HepG2 (cell line): ENCODE measurements around the gene FBRSL1. TPM values are rescaled to one million over a fixed set of nuclear protein-coding genes. Genes with fewer than 3 reads are reported as not detected.

ENCODE experiments used
- ATAC-seq: fragments of 200-7000 bp; cut with Tn5 transposase; 3 replicates; pipeline ENCODE4 v1.9.1; 2020; ENCODE audit warnings: mild to moderate bottlenecking, moderate library complexity
- BruUV-seq: library from RNA; stranded (reverse); fragments of 400-500 nt; replicated peaks from 2 replicates; lab custom pipeline; 2021; lab: Mats Ljungman, UMichigan
- CTCF ChIA-PET: fragments of 300-600 bp; formaldehyde crosslinking; extraction: SDS; loops from one replicate; lab custom pipeline; 2021; ENCODE audit warnings: low total read pairs, inconsistent platforms, low intra/inter-chr PET ratio; lab: Yijun Ruan, JAX
- POLR2A ChIA-PET: fragments of 350-600 bp; sonication (Branson Sonifier 250); formaldehyde crosslinking; loops from one replicate; lab custom pipeline; 2020; ENCODE audit warnings: antibody characterized with exemption, inconsistent platforms; lab: Yijun Ruan, JAX
- DNase-seq: peaks from one replicate; pipeline ENCODE4 v3.0.0-alpha.2; 2015; ENCODE audit warnings: low spot score
- FAIRE-seq: peaks from 3 replicates; lab custom pipeline; 2011; peaks lifted over from hg19 to GRCh38; lab: Jason Lieb, UNC
- H2AFZ ChIP-seq: one replicate; pipeline ENCODE4 v1.6.1; 2011; ENCODE audit warnings: low read length, inconsistent platforms
- H3K27ac ChIP-seq: fragments of 300-600 bp; 3 replicates; pipeline ENCODE4 v1.8.0; 2011; ENCODE audit warnings: mixed run types, mild to moderate bottlenecking, mixed read lengths, low read length, inconsistent platforms; ENCODE audit not compliant: insufficient read depth; ENCODE audit errors: extremely low read length
- H3K27me3 ChIP-seq, 2 experiments: fragments of 200-600 bp in 1 of 2; 2 replicates in 1 of 2; 3 replicates in 1 of 2; pipeline versions ENCODE4 v1.6.0 to v1.8.0; 2011; ENCODE audit warnings: low read length in 2 of 2, mild to moderate bottlenecking in 2 of 2, moderate library complexity in 2 of 2, inconsistent platforms in 1 of 2; ENCODE audit not compliant: insufficient read depth in 2 of 2, control insufficient read depth in 1 of 2
- H3K36me3 ChIP-seq, 2 experiments: fragments of 200-600 bp in 1 of 2; replicated peaks in 1 of 2; 2 replicates in 1 of 2; 3 replicates in 1 of 2; pipeline versions ENCODE4 v1.5.1 to v1.8.0; 2011; ENCODE audit warnings: low read length in 2 of 2, inconsistent platforms in 1 of 2; ENCODE audit not compliant: insufficient read depth in 2 of 2, control insufficient read depth in 1 of 2
- H3K4me1 ChIP-seq: 2 replicates; pipeline ENCODE4 v1.5.1; 2012; ENCODE audit warnings: low read length, inconsistent platforms; ENCODE audit not compliant: insufficient read depth
- H3K4me2 ChIP-seq: 2 replicates; pipeline ENCODE4 v1.6.0; 2011; ENCODE audit warnings: low read depth, low read length, inconsistent platforms
- H3K4me3 ChIP-seq, 3 experiments: fragments of 200-600 bp in 1 of 3; sonication (generic), shearing (Covaris generic) in 1 of 3; replicated peaks in 1 of 3; 2 replicates each; pipeline ENCODE4 v1.5.1; 2011 to 2016; ENCODE audit warnings: low read length in 3 of 3, inconsistent platforms in 2 of 3, low read depth in 2 of 3, mild to moderate bottlenecking in 2 of 3, control low read depth in 1 of 3, mixed read lengths in 1 of 3; ENCODE audit not compliant: insufficient read depth in 1 of 3
- H3K79me2 ChIP-seq: one replicate; pipeline ENCODE4 v1.6.1; 2011; ENCODE audit warnings: low read length, inconsistent platforms; ENCODE audit not compliant: insufficient read depth
- H3K9ac ChIP-seq: 2 replicates; pipeline ENCODE4 v1.6.0; 2011; ENCODE audit warnings: mild to moderate bottlenecking, low read depth, low read length, inconsistent platforms; ENCODE audit not compliant: insufficient read depth
- H3K9me3 ChIP-seq: 2 replicates; pipeline ENCODE4 v1.5.1; 2012; ENCODE audit warnings: mild to moderate bottlenecking, low read length
- H4K20me1 ChIP-seq: 2 replicates; pipeline ENCODE4 v1.6.0; 2011; ENCODE audit warnings: inconsistent platforms, mild to moderate bottlenecking, low read length, moderate library complexity; ENCODE audit not compliant: insufficient read depth
- ATRX ChIP-seq: sonication (generic); formaldehyde crosslinking; IDR thresholded peaks from 2 replicates; pipeline ENCODE4 v1.4.0; 2020; ENCODE audit warnings: missing genetic modification reagents, borderline replicate concordance
- ESRRA ChIP-seq: sonication (generic); formaldehyde crosslinking; IDR thresholded peaks from 2 replicates; pipeline ENCODE4 v1.5.1; 2020; ENCODE audit warnings: mild to moderate bottlenecking, low read depth, missing genetic modification reagents
- NR1H2 ChIP-seq: sonication (generic); formaldehyde crosslinking; IDR thresholded peaks from 2 replicates; pipeline ENCODE4 v1.8.1; 2022; ENCODE audit warnings: low read depth, missing genetic modification reagents, borderline replicate concordance
- PHB2 ChIP-seq: fragments of 450-650 bp; IDR thresholded peaks from 2 replicates; pipeline ENCODE4 v1.6.1; 2018; ENCODE audit not compliant: partially characterized antibody
- RCOR2 ChIP-seq: IDR thresholded peaks from 2 replicates; pipeline ENCODE4 v1.6.1; 2016; ENCODE audit warnings: missing biosample characterization, missing genetic modification reagents
- RFX1 ChIP-seq: fragments of 450-650 bp; IDR thresholded peaks from 2 replicates; pipeline ENCODE4 v1.6.1; 2017
- RNF2 ChIP-seq: fragments of 450-650 bp; conservative IDR thresholded peaks from 2 replicates; pipeline ENCODE4 v1.6.1; 2016; ENCODE audit warnings: low read depth
- XRCC5 ChIP-seq: fragments of 200-400 bp; formaldehyde crosslinking; optimal IDR thresholded peaks from 2 replicates; pipeline ENCODE3; 2017; ENCODE audit warnings: mild to moderate bottlenecking, low read length
- ZFP36 ChIP-seq: fragments of 150-350 bp; IDR thresholded peaks from 2 replicates; pipeline ENCODE4 v1.6.1; 2018; ENCODE audit warnings: borderline replicate concordance, low read length, low read depth; ENCODE audit not compliant: partially characterized antibody
- ZMYM2 ChIP-seq: sonication (generic); formaldehyde crosslinking; IDR thresholded peaks from 2 replicates; pipeline ENCODE4 v1.8.0; 2022; ENCODE audit warnings: mild to moderate bottlenecking, missing genetic modification reagents
- ZNF496 ChIP-seq: sonication (generic); formaldehyde crosslinking; IDR thresholded peaks from 2 replicates; pipeline ENCODE4 v1.8.1; 2023; ENCODE audit warnings: mild to moderate bottlenecking, moderate library complexity, missing genetic modification reagents; ENCODE audit not compliant: insufficient replicate concordance
- ZNF567 ChIP-seq: sonication (generic); formaldehyde crosslinking; IDR thresholded peaks from 2 replicates; pipeline ENCODE4 v1.8.1; 2023; ENCODE audit warnings: mild to moderate bottlenecking, missing genetic modification reagents, borderline replicate concordance
- ZNF598 ChIP-seq: sonication (generic); formaldehyde crosslinking; IDR thresholded peaks from 2 replicates; pipeline ENCODE4 v1.5.1; 2020; ENCODE audit warnings: mild to moderate bottlenecking, missing genetic modification reagents, borderline replicate concordance
- ZNF782 ChIP-seq: sonication (generic); formaldehyde crosslinking; IDR thresholded peaks from 2 replicates; pipeline ENCODE4 v1.4.0; 2020; ENCODE audit warnings: missing genetic modification reagents, mild to moderate bottlenecking, borderline replicate concordance
- WGBS: methylation state at CpG from one replicate; pipeline ENCODE4 v1.1.6; 2017; ENCODE audit warnings: low lambda C conversion rate; 5-methylcytosine and 5-hydroxymethylcytosine counted together
- in situ Hi-C: cut with HindIII; loops from 2 replicates; pipeline ENCODE4 v1.10.0; 2017; ENCODE audit warnings: low pct_unique_long_range_greater_than_20kb; ENCODE audit not compliant: extremely low pct_ligation_motif_present
- intact Hi-C: fragments of 100-400 bp; cut with micrococcal nuclease; formaldehyde crosslinking; loops from one replicate; pipeline ENCODE4 v1.10.0; 2022; ENCODE audit not compliant: unreplicated experiment
- polyA plus RNA-seq, 8 experiments: library from polyadenylated mRNA; depleted of rRNA in 3 of 8; stranded (reverse) in 7 of 8; unstranded in 1 of 8; fragments of >200 nt; fragmentation: Illumina TruSeq in 4 of 8; extraction: Trizol in 4 of 8; gene quantifications; 2 replicates each; pipeline versions ENCODE4 v1.2.1 to v1.2.3, GENCODE V29; 2011 to 2016; ENCODE audit warnings: low read depth in 4 of 8, missing spikeins in 1 of 8, mixed read lengths in 1 of 8; ENCODE audit not compliant: insufficient read depth in 1 of 8
- total RNA-seq, 5 experiments: library from RNA; depleted of rRNA; stranded (reverse); fragments of >200 nt; fragmentation: Illumina TruSeq; extraction: Trizol; gene quantifications; 2 replicates each; pipeline ENCODE4 v1.2.3, GENCODE V29; 2016; ENCODE audit warnings: low read depth in 1 of 5
- TF ChIP-seq, protein P1 (sequence below): sonication (generic); formaldehyde crosslinking; IDR thresholded peaks from 2 replicates; pipeline ENCODE4 v1.4.0; 2020; ENCODE audit warnings: missing genetic modification reagents, borderline replicate concordance
- TF ChIP-seq, protein P2 (sequence below): sonication (generic); formaldehyde crosslinking; IDR thresholded peaks from 2 replicates; pipeline ENCODE4 v1.5.0; 2020; ENCODE audit warnings: mild to moderate bottlenecking, missing genetic modification reagents

Gene FBRSL1
- total and polyA plus RNA-seq, 2 of the 13 experiments (the other 11 are each of a cell fraction or from before 2014, with no cell fraction given): 3.6 to 7.9 TPM

DNA sequence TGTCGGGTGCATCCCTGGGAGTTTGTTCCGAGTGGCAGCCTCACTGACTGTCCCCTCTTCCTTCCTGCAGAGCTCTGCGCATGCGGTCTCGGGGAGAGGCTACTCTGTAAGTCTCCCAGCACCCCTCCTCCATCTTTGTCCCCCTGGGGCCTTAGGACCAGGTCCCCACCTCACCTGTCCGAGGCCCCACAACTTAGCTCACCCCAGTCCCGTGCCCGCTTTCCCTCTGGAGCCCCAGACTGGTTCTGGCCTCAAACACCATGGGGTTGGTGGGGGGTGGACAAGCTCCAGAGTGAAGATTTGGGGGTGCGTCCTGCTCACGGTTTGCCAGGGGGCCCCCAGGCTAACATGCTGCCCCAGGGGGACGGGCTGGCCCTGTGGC lies 37.9 kb downstream of the FBRSL1 start:
- Histone ChIP-seq H3K36me3 (peaks cover 0 to 1% of the 10 kb centered on the region in 2 experiments; a peak in 1 of 5 replicates), H3K27me3 (no peaks in the 10 kb centered on the region), H3K4me3 (no peak overlapping the region), H3K79me2 (no peaks in the 10 kb centered on the region), H4K20me1 (peaks cover 12% of the 10 kb centered on the region; the same call in 1 of the 2 replicates), H3K4me2 (no peak overlapping the region), H3K9me3 (peaks cover 10% of the 10 kb centered on the region), H3K9ac (no peak overlapping the region), H2AFZ (no peak overlapping the region), H3K4me1 (no peaks in the 10 kb centered on the region; the same call in 1 of the 2 replicates), H3K27ac (no peak overlapping the region)
- FAIRE-seq (no peak), ATAC-seq (no peak), DNase-seq (no peak)
- 95% methylated on average over 10 of the region's 11 CpGs for WGBS
- intact Hi-C loops: no loop called here
- TF ChIP-seq PHB2 (no peak), RCOR2 (CRISPR knock-in tag) (no peak), ZNF567 (CRISPR knock-in tag) (no peak), ZFP36 (no peak), XRCC5 (no peak), ZMYM2 (CRISPR knock-in tag) (no peak), ZNF598 (CRISPR knock-in tag) (no peak), ZNF496 (no peak), ZNF782 (CRISPR knock-in tag) (no peak), RNF2 (no peak), RFX1 (no peak), NR1H2 (CRISPR knock-in tag) (no peak), ESRRA (CRISPR knock-in tag) (no peak), ATRX (CRISPR knock-in tag) (no peak)
- TF ChIP-seq, protein P1, sequence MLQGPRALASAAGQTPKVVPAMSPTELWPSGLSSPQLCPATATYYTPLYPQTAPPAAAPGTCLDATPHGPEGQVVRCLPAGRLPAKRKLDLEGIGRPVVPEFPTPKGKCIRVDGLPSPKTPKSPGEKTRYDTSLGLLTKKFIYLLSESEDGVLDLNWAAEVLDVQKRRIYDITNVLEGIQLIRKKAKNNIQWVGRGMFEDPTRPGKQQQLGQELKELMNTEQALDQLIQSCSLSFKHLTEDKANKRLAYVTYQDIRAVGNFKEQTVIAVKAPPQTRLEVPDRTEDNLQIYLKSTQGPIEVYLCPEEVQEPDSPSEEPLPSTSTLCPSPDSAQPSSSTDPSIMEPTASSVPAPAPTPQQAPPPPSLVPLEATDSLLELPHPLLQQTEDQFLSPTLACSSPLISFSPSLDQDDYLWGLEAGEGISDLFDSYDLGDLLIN (CRISPR knock-in tag): no peak
- TF ChIP-seq, protein P2, sequence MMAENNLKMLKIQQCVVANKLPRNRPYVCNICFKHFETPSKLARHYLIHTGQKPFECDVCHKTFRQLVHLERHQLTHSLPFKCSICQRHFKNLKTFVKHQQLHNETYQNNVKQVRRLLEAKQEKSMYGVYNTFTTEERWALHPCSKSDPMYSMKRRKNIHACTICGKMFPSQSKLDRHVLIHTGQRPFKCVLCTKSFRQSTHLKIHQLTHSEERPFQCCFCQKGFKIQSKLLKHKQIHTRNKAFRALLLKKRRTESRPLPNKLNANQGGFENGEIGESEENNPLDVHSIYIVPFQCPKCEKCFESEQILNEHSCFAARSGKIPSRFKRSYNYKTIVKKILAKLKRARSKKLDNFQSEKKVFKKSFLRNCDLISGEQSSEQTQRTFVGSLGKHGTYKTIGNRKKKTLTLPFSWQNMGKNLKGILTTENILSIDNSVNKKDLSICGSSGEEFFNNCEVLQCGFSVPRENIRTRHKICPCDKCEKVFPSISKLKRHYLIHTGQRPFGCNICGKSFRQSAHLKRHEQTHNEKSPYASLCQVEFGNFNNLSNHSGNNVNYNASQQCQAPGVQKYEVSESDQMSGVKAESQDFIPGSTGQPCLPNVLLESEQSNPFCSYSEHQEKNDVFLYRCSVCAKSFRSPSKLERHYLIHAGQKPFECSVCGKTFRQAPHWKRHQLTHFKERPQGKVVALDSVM (CRISPR knock-in tag): no peak
- in situ Hi-C loops: no loop called here
- BruUV-seq: no TSS peak
- POLR2A ChIA-PET: no interaction called here
- CTCF ChIA-PET: no interaction called here
